GM12892 (cell line): Measurements from ENCODE around the gene UVRAG.

Experiments used
- DNase-seq: peaks from one replicate; pipeline ENCODE4 v3.0.0; 2011; ENCODE audit not compliant: insufficient read length
- FAIRE-seq: peaks from 2 replicates; lab custom pipeline; 2011; peaks lifted over from hg19 to GRCh38; lab: Jason Lieb, UNC
- POLR2A ChIP-seq: IDR thresholded peaks from 2 replicates; pipeline ENCODE4 v1.6.1; 2011; ENCODE audit warnings: low read depth, low read length, control low read depth
- POLR2AphosphoS5 ChIP-seq: IDR thresholded peaks from 2 replicates; pipeline ENCODE4 v1.6.1; 2011; ENCODE audit warnings: low read depth, low read length, control low read depth
- TAF1 ChIP-seq: IDR thresholded peaks from 2 replicates; pipeline ENCODE4 v1.6.1; 2011; ENCODE audit warnings: low read depth, mild to moderate bottlenecking, control low read depth, low read length, borderline replicate concordance

The UVRAG gene

DNA sequence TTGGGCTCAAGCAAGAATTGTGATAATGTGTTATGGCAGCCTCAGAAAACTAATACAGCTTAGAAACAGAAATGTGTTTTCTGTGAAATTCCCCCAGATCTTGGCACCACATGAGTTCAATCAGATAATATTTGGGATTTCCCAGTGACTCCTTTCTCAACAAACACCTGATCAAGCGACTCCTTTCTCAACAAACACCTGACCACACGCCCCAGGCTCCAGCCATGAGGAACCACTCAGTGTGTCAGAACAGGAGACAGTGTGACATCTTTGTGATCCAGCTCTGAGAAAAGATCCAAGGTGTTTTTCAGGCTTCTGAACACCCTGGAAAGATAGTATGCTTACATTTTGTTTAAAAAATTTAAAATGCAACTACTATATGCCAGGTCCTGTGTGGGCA, 1.9 kb upstream of the UVRAG start:
- TF ChIP-seq POLR2AphosphoS5 (no peak), TAF1 (peak; percentile 27; the same call in 1 of the 2 replicates), POLR2A (no peak; the same call in 1 of the 2 replicates)
- FAIRE-seq (peak; percentile 76), DNase-seq (no peak)

DNA sequence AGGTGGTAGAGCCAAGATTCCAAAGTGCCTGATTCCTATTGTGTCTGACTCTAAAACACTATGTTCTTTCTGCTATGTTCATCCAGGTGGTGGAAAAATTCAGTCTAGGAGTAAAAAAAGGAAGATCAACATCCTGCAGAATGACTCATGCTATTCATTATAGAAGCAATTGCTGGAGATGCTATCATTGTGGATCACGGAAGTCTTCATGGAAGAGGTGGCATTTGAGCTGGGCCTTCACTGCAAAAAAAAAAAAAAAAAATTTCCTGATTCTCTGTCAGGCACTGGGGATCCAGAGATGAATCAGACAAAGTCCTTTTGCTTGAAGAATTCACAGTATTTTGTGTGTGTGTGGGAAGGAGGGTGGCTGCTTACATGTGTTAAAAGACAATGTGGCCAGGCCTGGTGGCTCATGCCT, 1.4 kb upstream of the UVRAG start:
- FAIRE-seq, result peak; percentile 24
- DNase-seq, result no peak
- TF ChIP-seq TAF1 (no peak), POLR2A (0 out of 2 replicates have a peak, but pooled peaks have one; percentile 6)

DNA sequence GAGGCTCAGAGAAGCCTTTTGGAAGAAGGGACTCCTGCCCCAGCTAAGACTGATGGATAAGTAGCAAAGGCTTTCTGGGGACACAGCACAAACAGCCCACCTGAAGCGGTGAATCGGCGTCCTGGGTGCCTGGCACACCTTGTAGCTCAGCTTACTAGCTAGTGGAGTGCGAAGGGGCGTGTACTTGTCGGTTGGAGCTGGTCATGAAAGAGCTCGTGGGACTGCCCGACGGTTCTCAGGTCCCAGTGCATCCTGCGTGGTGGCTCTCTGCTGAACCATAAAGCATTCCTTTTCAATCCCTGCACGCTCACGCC, 690 bp upstream of the UVRAG start:
- peak; percentile 65 for FAIRE-seq

DNA sequence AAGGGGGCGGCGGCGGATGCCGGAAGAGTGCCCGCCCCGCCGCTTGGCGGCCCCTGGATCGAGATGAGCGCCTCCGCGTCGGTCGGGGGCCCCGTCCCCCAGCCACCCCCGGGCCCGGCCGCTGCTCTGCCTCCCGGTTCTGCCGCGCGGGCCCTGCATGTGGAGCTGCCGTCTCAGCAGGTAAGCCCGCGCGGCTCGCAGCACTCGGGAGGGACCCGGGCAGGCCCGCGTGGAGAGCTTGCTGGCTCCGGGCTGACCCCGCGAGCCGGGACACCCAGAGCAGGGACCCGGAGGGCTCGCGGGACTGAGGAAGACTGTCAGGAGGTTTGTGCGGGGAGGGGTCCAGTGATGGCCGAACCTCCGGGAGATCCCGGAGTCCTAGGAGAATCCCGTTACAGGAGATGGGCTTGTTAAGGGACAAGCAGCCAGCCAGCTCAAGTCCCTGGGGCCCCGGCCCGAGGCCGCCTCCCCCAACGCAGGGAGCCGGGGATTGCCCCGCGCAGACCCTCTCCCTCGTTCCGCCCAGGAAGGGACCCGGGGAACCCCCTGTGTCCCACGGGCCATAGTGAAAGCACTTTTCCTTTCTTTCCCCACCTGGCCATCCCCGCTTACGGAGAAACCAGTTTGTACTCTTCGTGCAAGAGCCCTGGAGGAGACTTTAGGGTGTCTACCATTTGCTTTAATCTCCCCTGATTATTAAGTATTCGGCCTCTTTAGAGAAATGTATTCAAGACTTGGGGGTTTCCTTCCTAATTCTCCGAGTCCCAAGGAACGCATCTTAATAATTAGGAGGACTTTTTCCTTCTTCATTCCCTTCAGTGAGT, 547 bp downstream of the UVRAG start:
- TF ChIP-seq POLR2AphosphoS5 (no peak), TAF1 (no peak), POLR2A (no peak; the same call in 1 of the 2 replicates)
- DNase-seq, result peak; percentile 44
- peak; percentile 48 for FAIRE-seq

More for the DNA sequence above, 690 bp upstream of the UVRAG start:
- DNase-seq, result no peak
- TF ChIP-seq TAF1 (no peak), POLR2A (no peak; the same call in 1 of the 2 replicates), POLR2AphosphoS5 (no peak)

DNA sequence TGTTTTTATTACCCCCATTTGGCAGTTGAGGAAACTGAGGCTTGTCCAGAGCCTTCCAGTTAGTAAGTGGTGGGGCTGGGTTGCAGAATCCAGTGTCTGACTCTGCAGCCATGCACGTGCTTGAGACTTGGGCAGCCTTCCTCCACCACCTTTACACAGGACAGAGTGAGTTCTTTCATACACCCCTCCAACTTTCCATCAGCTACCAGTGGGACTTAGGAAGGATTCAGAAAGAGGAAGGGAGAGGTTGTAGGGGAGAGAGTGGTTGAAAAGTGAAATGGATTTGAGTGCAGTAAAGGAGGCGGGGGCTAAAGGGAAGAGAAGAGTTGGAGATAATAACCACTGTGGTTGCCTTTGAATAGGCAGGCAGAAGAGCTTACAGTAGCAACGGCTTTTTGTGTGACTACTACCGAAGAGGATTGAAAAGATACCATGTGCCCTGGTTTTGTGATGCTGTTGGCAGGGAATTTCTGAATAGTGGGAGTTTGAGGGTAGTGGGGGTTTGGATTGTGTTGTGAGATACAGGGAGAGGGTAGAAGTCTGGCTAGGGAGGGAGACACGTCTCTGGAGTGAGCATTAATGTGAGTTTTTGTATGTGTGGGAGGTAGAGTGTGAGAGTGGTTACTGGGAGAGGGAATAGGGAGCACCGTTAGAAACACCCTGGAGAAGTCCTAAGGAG, 1.7 kb downstream of the UVRAG start:
- DNase-seq, result no peak
- TF ChIP-seq POLR2A (no peak; the same call in 1 of the 2 replicates), POLR2AphosphoS5 (peak; percentile 12; the same call in 1 of the 2 replicates)
- no peak for FAIRE-seq

DNA sequence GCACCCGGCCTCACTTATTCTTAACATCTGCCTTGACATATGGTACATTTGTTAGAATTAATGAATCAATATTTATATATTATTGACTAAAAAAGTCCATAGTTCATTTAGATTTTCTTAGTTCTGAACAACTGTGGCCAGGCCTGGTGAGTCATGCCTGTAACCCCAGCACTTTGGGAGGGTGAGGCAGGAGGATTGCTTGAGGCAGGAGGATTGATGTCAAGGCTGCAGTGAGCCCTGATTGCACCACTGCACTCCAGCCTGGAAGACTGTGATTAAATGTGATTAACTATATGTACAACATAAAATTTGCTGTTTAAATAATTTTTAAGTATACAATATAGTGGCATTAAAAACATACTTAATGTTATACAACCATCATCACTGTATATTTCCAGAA, 5.6 kb downstream of the UVRAG start:
- TF ChIP-seq POLR2A, result no peak
- no peak for TF ChIP-seq TAF1
- TF ChIP-seq POLR2AphosphoS5, result no peak
- no peak for FAIRE-seq
- no peak for DNase-seq

DNA sequence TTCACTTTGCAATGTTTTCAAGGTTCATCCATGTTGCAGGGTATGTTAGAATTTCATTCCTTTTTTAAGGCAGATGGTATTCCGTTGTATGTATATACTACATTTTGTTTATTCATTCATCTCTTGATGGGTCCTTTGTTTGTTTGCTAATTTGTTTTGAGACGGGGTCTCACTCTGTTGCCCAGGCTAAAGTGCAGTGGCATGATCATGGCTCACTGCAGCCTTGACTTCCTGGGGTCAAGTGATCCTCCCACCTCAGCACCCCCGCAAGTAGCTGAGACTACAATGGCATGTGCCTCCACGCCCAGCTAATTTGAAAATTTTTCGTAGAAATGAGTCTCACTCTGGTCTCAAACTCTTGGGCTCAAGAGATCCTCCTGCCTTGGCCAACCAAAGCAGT, 6.2 kb downstream of the UVRAG start:
- TF ChIP-seq POLR2A (no peak), POLR2AphosphoS5 (no peak), TAF1 (no peak)
- DNase-seq (no peak), FAIRE-seq (no peak)

DNA sequence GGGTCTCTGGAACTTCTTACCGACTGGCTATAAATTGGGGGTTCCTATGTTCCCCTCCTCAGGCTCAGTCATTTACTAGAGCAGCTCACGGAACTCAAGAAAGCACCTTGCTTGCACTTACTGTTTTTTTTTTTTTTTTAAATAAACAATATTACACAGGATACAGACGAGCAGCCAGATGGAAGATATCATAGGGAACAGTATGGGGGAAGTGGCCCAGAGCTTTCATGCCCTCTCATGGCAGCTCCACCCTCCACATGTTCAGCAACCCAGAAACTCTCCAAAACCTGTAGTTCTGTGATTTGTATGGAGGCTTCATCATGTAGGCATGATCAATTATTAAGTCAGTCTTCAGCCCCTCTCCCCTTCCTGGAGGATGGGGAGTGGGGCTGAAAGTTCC, 7.5 kb downstream of the UVRAG start:
- TF ChIP-seq POLR2A, result no peak
- peak; percentile 46 for FAIRE-seq
- DNase-seq, result no peak

DNA sequence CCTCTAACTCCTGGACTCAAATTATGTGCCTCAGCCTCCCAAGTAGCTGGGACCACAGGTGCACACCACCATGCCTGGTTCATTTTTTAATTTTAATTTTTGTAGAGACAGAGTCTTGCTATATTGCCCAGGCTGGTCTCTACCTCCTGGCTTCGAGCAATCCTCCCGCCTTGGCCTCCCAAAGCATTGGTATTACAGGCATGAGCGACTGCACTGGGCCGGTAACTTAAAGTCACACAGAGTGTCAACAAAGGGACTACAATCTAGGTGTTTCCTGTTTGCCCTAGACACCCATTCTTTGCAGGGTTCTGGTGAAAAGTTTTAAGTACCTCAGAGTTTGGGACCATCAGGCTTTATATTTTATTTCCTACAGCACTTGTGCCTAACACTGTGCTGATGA, 8.4 kb downstream of the UVRAG start:
- DNase-seq (no peak), FAIRE-seq (peak; percentile 94)
- TF ChIP-seq POLR2A, result no peak

DNA sequence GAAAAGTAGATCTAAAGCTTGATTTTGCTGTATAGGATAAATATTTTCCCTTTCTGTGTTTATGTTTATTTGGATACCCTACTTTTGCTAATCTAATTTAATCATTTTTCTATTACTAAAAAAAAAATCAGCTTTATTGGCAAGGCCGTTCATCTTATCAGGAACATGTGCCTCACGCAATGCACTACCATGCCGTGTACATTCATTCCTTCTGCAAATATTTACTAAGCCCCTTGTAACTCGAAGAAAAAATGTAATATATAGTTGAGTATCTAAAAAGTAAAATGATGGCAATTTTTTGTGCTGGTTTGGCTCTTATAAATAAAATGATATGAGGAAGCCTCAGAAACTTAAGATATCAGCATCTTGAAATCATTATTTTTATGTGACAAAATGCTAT, 8.9 kb downstream of the UVRAG start:
- TF ChIP-seq POLR2AphosphoS5 (no peak), POLR2A (no peak), TAF1 (no peak)
- no peak for FAIRE-seq
- no peak for DNase-seq

DNA sequence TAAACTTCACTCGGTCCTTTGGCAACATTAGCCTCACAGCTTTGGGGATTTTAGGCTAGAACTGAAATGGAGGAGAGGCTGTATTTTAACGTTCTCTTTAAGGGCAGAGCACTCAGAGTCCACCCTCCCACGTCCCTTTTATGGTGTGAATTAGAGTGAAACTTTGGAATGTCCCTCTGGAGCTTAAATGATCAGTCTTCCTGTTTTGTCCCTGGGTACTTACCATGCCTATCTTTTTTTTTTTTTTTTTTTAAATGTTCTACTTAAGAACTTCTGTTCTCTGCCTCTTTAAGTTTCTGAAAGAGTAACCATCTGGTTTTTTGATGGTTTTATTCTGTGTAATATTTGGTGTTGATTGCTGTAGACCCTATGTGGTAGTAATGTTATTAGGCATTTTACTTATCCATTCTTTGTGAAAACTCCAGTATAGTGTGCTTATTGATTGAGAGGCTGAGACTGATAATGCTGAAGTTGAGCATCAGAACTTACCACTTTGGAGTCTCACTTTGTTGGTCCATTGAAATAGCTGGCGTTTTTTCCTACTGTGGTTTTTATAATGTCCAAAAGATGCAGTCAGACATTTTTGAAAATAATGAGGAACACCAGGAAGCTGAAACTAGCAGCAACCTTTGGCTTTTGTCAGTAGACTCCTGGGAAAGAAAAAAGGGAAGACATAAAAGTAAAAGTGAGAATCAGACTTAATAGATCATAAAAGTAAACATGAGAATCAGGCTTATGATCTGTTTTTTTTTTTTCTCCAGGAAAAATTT, 11.6 kb downstream of the UVRAG start:
- FAIRE-seq, result peak; percentile 14
- DNase-seq, result no peak
- TF ChIP-seq POLR2AphosphoS5 (no peak), POLR2A (no peak), TAF1 (no peak)
